B cell (primary cell): Measurements from ENCODE around the gene HSPB8. TPM values are rescaled to one million over a fixed set of nuclear protein-coding genes. Genes with fewer than 3 reads are reported as not detected.

Source experiments
- ATAC-seq: fragments of 200-7000 bp; cut with Tn5 transposase; one replicate; pipeline ENCODE4 v1.10.0; 2021; ENCODE audit warnings: low read depth, mild to moderate bottlenecking, moderate number of reproducible peaks, moderate library complexity
- CTCF ChIA-PET: fragments of 350-600 bp; sonication (Branson Sonifier 250); formaldehyde crosslinking; loops from one replicate; lab custom pipeline; 2021; ENCODE audit warnings: antibody characterized with exemption, inconsistent platforms; lab: Charles Lee
- POLR2A ChIA-PET: fragments of 350-600 bp; sonication (Branson Sonifier 250); formaldehyde crosslinking; loops from one replicate; lab custom pipeline; 2021; ENCODE audit warnings: antibody characterized with exemption; lab: Charles Lee
- DNase-seq: peaks from one replicate; pipeline ENCODE4 v3.0.0; 2013
- H2AFZ ChIP-seq: 2 replicates; pipeline ENCODE4 v1.6.1; 2012; ENCODE audit warnings: mild to moderate bottlenecking, low read depth, low read length; ENCODE audit not compliant: insufficient read depth, poor library complexity, severe bottlenecking
- H3K27ac ChIP-seq, 2 donors: 1 replicate in 1 of 2; 2 replicates in 1 of 2; pipeline ENCODE4 v1.5.1; 2012 to 2013; ENCODE audit warnings: low read length in 2 of 2, mild to moderate bottlenecking in 2 of 2, moderate library complexity in 1 of 2
- H3K27me3 ChIP-seq, 4 experiments: fragments of 200-600 bp in 1 of 4; sonication (generic) in 1 of 4; replicated peaks in 1 of 4; 1 replicate in 2 of 4; 2 replicates in 2 of 4; pipeline versions ENCODE4 v1.6.1 to v1.7.0; 2013 to 2016; ENCODE audit warnings: low read length in 3 of 4, mild to moderate bottlenecking in 2 of 4, mixed read lengths in 1 of 4, moderate library complexity in 1 of 4; ENCODE audit not compliant: insufficient read depth in 4 of 4, control insufficient read depth in 3 of 4; ENCODE audit errors: control extremely low read depth in 1 of 4
- H3K36me3 ChIP-seq, 2 experiments: replicated peaks in 1 of 2; 1 replicate in 1 of 2; 2 replicates in 1 of 2; pipeline versions ENCODE4 v1.6.1 to v1.7.1; 2013; ENCODE audit warnings: low read length in 1 of 2; ENCODE audit not compliant: insufficient read depth in 2 of 2, control insufficient read depth in 1 of 2; ENCODE audit errors: control extremely low read depth in 1 of 2, extremely low read depth in 1 of 2
- H3K4me1 ChIP-seq, 2 donors: fragments of 200-600 bp in 1 of 2; sonication (generic) in 1 of 2; 1 replicate in 1 of 2; 2 replicates in 1 of 2; pipeline versions ENCODE4 v1.5.1 to v1.6.1; 2013 to 2017; ENCODE audit warnings: low read length in 2 of 2; ENCODE audit not compliant: control insufficient read depth in 2 of 2, insufficient read depth in 2 of 2
- H3K4me2 ChIP-seq: replicated peaks from 2 replicates; pipeline ENCODE3; 2012; ENCODE audit warnings: mild to moderate bottlenecking, low read depth, low read length; ENCODE audit not compliant: poor library complexity, severe bottlenecking
- H3K4me3 ChIP-seq, 5 experiments: fragments of 200-600 bp in 1 of 5; sonication (generic) in 1 of 5; 1 replicate in 3 of 5; 2 replicates in 2 of 5; pipeline versions ENCODE4 v1.5.1 to v1.7.0; 2011 to 2016; ENCODE audit warnings: low read length in 4 of 5, mild to moderate bottlenecking in 4 of 5, low read depth in 2 of 5, control low read depth in 1 of 5, moderate library complexity in 1 of 5; ENCODE audit not compliant: insufficient read depth in 1 of 5; ENCODE audit errors: control extremely low read depth in 1 of 5, extremely low read depth in 1 of 5
- H3K79me2 ChIP-seq: fragments of 200-600 bp; sonication (generic); one replicate; pipeline ENCODE4 v1.6.0; 2016; ENCODE audit warnings: low read length; ENCODE audit not compliant: control insufficient read depth, insufficient read depth
- H3K9ac ChIP-seq: fragments of 200-600 bp; sonication (generic); 2 replicates; pipeline ENCODE4 v1.6.1; 2017; ENCODE audit warnings: mild to moderate bottlenecking, low read length, moderate library complexity
- H3K9me3 ChIP-seq, 3 donors: one replicate each; pipeline versions ENCODE4 v1.6.1 to v1.7.1; 2013; ENCODE audit warnings: low read length in 2 of 3; ENCODE audit not compliant: control insufficient read depth in 2 of 3, insufficient read depth in 1 of 3; ENCODE audit errors: control extremely low read depth in 1 of 3
- H4K20me1 ChIP-seq: 2 replicates; pipeline ENCODE4 v1.6.0; 2012; ENCODE audit warnings: mild to moderate bottlenecking, low read length; ENCODE audit not compliant: insufficient read depth, control insufficient read depth, poor library complexity, severe bottlenecking
- H3K27ac Mint-ChIP-seq: one replicate; pipeline ENCODE4 v1.8.0; 2021; ENCODE audit warnings: mixed read lengths
- H3K27me3 Mint-ChIP-seq: one replicate; pipeline ENCODE4 v1.8.0; 2021; ENCODE audit warnings: mixed read lengths
- H3K4me1 Mint-ChIP-seq: one replicate; pipeline ENCODE4 v1.8.0; 2021; ENCODE audit warnings: mixed read lengths
- H3K4me3 Mint-ChIP-seq: one replicate; pipeline ENCODE4 v1.8.0; 2021; ENCODE audit warnings: mixed read lengths
- H3K9me3 Mint-ChIP-seq: one replicate; pipeline ENCODE4 v1.8.0; 2022; ENCODE audit warnings: mixed read lengths; ENCODE audit not compliant: insufficient read depth
- EZH2 ChIP-seq: IDR thresholded peaks from 2 replicates; pipeline ENCODE4 v1.6.1; 2012; ENCODE audit warnings: borderline replicate concordance, low read depth, mild to moderate bottlenecking, moderate library complexity, low read length; ENCODE audit not compliant: insufficient read depth, poor library complexity, severe bottlenecking
- WGBS: methylation state at CpG from one replicate; pipeline ENCODE4 v1.1.5; 2013; ENCODE audit warnings: missing lambda C conversion rate; ENCODE audit not compliant: insufficient coverage; 5-methylcytosine and 5-hydroxymethylcytosine counted together
- intact Hi-C: fragments of 100-400 bp; cut with micrococcal nuclease; formaldehyde crosslinking; loops from one replicate; pipeline ENCODE4 v1.10.0; 2022
- polyA plus RNA-seq: library from polyadenylated mRNA; depleted of rRNA; stranded (reverse); fragments of >200 nt; gene quantifications from 2 replicates; pipeline ENCODE4 v1.2.3, GENCODE V29; 2012
- total RNA-seq, 2 donors: library from RNA; stranded (reverse); fragments of 120-200 nt in 1 of 2; gene quantifications; 1 replicate in 1 of 2; 2 replicates in 1 of 2; pipeline versions ENCODE4 v1.2.3 to v1.2.4, GENCODE V29; 2013 to 2022
- TF ChIP-seq, protein P1 (sequence below): fragments of 200-600 bp; IDR thresholded peaks from one replicate; pipeline ENCODE4 v1.8.0; 2022; ENCODE audit warnings: antibody characterized with exemption, mild to moderate bottlenecking

HSPB8 gene
- total and polyA plus RNA-seq, 2 donors (not counting 1 experiment from before 2014, with no cell fraction given): not detected

DNA sequence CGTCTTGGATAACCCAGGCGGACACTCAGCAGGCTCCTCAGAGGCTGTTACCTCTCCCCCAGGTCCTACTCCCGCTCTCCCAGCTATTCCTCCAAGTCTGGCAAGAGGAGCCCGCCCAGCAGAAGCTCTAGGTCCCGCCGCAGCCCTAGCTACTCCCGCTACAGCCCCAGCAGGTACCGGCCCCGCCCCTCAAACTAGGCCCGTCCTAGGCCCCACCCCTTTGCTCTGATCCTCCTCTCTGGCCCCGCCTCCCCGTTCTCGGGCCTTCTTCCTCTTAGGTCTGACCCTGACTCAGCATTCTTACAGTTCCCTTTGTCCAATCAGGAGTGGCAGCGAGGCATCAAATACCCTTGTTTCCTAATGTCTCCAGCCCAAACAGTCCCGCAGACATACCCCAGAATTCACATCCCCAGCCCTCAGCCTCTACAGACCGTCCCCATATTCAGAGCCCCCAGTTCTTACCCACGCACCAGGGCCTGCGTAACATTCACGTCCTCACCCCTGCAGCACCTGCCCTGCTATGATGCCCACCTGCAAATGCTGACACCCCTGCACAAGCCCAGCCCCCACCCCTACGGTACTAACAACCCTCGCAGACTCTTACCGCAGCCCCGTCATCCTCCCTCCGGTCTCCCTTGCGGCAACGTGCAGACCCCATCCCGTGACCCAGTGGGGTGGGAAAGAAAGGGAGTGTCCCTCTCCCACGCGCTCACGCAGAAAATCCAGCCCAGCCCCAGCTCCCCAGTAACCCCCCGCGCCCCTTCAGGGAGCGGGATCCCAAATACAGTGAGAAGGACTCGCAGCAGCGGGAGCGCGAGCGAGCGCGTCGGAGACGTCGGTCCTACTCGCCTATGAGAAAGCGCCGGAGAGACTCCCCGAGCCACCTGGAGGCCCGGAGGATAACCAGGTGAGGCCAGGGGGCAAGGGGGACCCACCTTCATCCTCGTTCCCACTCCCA lies 25.0 kb upstream of the HSPB8 start:
- H3K27ac Mint-ChIP-seq: no peak overlapping the region
- TF ChIP-seq, protein P1, sequence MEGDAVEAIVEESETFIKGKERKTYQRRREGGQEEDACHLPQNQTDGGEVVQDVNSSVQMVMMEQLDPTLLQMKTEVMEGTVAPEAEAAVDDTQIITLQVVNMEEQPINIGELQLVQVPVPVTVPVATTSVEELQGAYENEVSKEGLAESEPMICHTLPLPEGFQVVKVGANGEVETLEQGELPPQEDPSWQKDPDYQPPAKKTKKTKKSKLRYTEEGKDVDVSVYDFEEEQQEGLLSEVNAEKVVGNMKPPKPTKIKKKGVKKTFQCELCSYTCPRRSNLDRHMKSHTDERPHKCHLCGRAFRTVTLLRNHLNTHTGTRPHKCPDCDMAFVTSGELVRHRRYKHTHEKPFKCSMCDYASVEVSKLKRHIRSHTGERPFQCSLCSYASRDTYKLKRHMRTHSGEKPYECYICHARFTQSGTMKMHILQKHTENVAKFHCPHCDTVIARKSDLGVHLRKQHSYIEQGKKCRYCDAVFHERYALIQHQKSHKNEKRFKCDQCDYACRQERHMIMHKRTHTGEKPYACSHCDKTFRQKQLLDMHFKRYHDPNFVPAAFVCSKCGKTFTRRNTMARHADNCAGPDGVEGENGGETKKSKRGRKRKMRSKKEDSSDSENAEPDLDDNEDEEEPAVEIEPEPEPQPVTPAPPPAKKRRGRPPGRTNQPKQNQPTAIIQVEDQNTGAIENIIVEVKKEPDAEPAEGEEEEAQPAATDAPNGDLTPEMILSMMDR: no peak
- no peak for TF ChIP-seq EZH2
- no peak for ATAC-seq

DNA sequence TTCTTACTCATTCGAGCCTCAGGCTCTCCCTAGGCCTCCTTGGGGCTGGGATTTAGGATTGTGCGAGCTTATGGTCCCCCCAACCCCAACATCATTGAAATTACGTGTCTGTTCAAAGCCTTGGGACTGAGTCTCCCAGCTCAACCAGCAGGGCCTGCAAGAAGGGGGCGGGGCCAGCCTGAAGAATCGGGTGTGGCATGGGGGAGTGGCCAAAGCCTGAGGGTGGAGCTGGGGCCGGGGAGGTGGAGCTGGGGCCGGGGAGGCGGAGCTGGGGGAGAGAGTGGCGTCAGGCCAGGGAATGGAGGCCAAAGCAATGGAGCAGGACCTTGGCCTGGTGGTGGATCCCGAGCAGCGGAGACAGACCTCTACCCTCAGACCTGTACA lies 24.3 kb upstream of the HSPB8 start:
- H3K36me3 ChIP-seq: no peaks in the 10 kb centered on the region
- Mint-ChIP-seq H3K9me3 (peaks cover 2% of the 10 kb centered on the region), H3K4me1 (no peaks in the 10 kb centered on the region), H3K27ac (no peak overlapping the region), H3K27me3 (peaks cover 23% of the 10 kb centered on the region), H3K4me3 (no peak overlapping the region)
- no peak overlapping the region for H2AFZ ChIP-seq
- WGBS: 61% methylated on average over 6 of the region's 11 CpGs
- no peak overlapping the region for H3K4me2 ChIP-seq
- ChIA-PET CTCF (no interaction called here), POLR2A (no interaction called here)
- H3K27ac ChIP-seq: no peak overlapping the region
- peaks cover 0 to 39% (median 0%) of the 10 kb centered on the region in 3 donors for H3K9me3 ChIP-seq
- peaks cover 0 to 5% (median 2%) of the 10 kb centered on the region in 4 experiments for H3K27me3 ChIP-seq
- intact Hi-C loops: no loop called here
- TF ChIP-seq, protein P1: no peak
- TF ChIP-seq EZH2: no peak
- H4K20me1 ChIP-seq: no peaks in the 10 kb centered on the region
- H3K4me3 ChIP-seq: no peak overlapping the region
- H3K4me1 ChIP-seq: no peaks in the 10 kb centered on the region
- no peak overlapping the region for H3K9ac ChIP-seq
- no peak for DNase-seq
- ATAC-seq: no peak
- H3K79me2 ChIP-seq: no peaks in the 10 kb centered on the region

More for the DNA sequence above, 25.0 kb upstream of the HSPB8 start:
- Histone ChIP-seq H3K9me3 (peaks cover 0 to 39% (median 0%) of the 10 kb centered on the region in 3 donors), H3K9ac (no peak overlapping the region), H3K27me3 (peaks cover 0 to 5% (median 2%) of the 10 kb centered on the region in 4 experiments), H3K79me2 (no peaks in the 10 kb centered on the region), H3K4me1 (no peaks in the 10 kb centered on the region), H3K27ac (no peak overlapping the region), H3K4me3 (no peak overlapping the region), H3K4me2 (no peak overlapping the region), H2AFZ (no peak overlapping the region), H4K20me1 (no peaks in the 10 kb centered on the region), H3K36me3 (no peaks in the 10 kb centered on the region)
- peaks cover 2% of the 10 kb centered on the region for H3K9me3 Mint-ChIP-seq
- ChIA-PET CTCF (no interaction called here), POLR2A (no interaction called here)
- H3K4me1 Mint-ChIP-seq: no peaks in the 10 kb centered on the region
- 34% methylated on average over 42 of the region's 49 CpGs for WGBS
- H3K27me3 Mint-ChIP-seq: peaks cover 24% of the 10 kb centered on the region
- DNase-seq: no peak
- no peak overlapping the region for H3K4me3 Mint-ChIP-seq
- intact Hi-C loops: no loop called here
